ENCODE measurements around the gene MRPL14. TPM values are rescaled to one million over a fixed set of nuclear protein-coding genes. Genes with fewer than 3 reads are reported as not detected.

Gene MRPL14
- total RNA-seq, 3 donors from 2014 or later = 41.0 to 57.2 (median 56.8) TPM

GRCh38 chr6:44064089-44064947 lies 62.9 kb downstream of the MRPL14 start:
- no peaks in the 10 kb centered on the region for H3K9me3 ChIP-seq
- TF ChIP-seq, protein P1, sequence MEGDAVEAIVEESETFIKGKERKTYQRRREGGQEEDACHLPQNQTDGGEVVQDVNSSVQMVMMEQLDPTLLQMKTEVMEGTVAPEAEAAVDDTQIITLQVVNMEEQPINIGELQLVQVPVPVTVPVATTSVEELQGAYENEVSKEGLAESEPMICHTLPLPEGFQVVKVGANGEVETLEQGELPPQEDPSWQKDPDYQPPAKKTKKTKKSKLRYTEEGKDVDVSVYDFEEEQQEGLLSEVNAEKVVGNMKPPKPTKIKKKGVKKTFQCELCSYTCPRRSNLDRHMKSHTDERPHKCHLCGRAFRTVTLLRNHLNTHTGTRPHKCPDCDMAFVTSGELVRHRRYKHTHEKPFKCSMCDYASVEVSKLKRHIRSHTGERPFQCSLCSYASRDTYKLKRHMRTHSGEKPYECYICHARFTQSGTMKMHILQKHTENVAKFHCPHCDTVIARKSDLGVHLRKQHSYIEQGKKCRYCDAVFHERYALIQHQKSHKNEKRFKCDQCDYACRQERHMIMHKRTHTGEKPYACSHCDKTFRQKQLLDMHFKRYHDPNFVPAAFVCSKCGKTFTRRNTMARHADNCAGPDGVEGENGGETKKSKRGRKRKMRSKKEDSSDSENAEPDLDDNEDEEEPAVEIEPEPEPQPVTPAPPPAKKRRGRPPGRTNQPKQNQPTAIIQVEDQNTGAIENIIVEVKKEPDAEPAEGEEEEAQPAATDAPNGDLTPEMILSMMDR (IDR thresholded peaks at IDR 0.05) = no peak
- peak in 2 of 3 donors; percentile 44 to 72 for DNase-seq
- peak; percentile 69 for ATAC-seq
- H3K4me3 ChIP-seq = no peak overlapping the region
- no peaks in the 10 kb centered on the region for H3K36me3 ChIP-seq (ENCODE audit: low read depth)
- intact Hi-C loops (cut with DNase I, micrococcal nuclease) = no loop called here
- peaks cover 1% of the 10 kb centered on the region for H3K4me1 ChIP-seq (ENCODE audit: low read depth)

- intact Hi-C loops (cut with DNase I, micrococcal nuclease) = no loop called here
- peaks cover 7% of the 10 kb centered on the region for H3K4me1 ChIP-seq (ENCODE audit: low read depth)
- TF ChIP-seq, protein P1 (IDR thresholded peaks at IDR 0.05) = no peak
- H3K36me3 ChIP-seq (ENCODE audit: low read depth) = no peaks in the 10 kb centered on the region
- no peak for DNase-seq
- no peak for ATAC-seq
- H3K9me3 ChIP-seq = no peaks in the 10 kb centered on the region
- no peak overlapping the region for H3K4me3 ChIP-seq
Observed at GRCh38 chr6:44063561-44064059, 63.6 kb downstream of the MRPL14 start.

Other genes starting within 250 kb of the MRPL14 start
- 100 to 1,000 TPM in 1 of 3 donors, 10 to 100 TPM in 2; 57.0 to 108 (median 79.6) TPM for gene TMEM63B, start 102 bp upstream of the MRPL14 start, total RNA-seq
- gene CAPN11, start 31.4 kb upstream of the MRPL14 start, total RNA-seq = 1 to 10 TPM in 2 of 3 donors, under 1 TPM in 1; 0.35 to 1.2 (median 1.1) TPM
- under 1 TPM in 1 of 3 donors, not detected in 2; 0.39 TPM for gene MYMX, start 89.5 kb upstream of the MRPL14 start, total RNA-seq
- gene SLC29A1, start 96.1 kb upstream of the MRPL14 start, total RNA-seq = 100 to 1,000 TPM in 1 of 3 donors, 10 to 100 TPM in 2; 12.9 to 140 (median 14.8) TPM
- gene HSP90AB1, start 119.6 kb upstream of the MRPL14 start, total RNA-seq = 100 to 1,000 TPM; 322 to 593 (median 399) TPM
- gene SLC35B2, start 130.1 kb upstream of the MRPL14 start, total RNA-seq = 10 to 100 TPM; 24.9 to 38.0 (median 31.6) TPM
- 10 to 100 TPM in 2 of 3 donors, 1 to 10 TPM in 1; 8.7 to 13.4 (median 10.8) TPM for gene NFKBIE, start 138.1 kb upstream of the MRPL14 start, total RNA-seq
- 1 to 10 TPM in 1 of 3 donors, under 1 TPM in 2; 0.17 to 1.4 (median 0.31) TPM for gene TMEM151B, start 143.0 kb upstream of the MRPL14 start, total RNA-seq
- gene AARS2, start 185.9 kb upstream of the MRPL14 start, total RNA-seq = 10 to 100 TPM; 12.5 to 21.1 (median 15.9) TPM
- not detected for gene SPATS1, start 215.2 kb upstream of the MRPL14 start, total RNA-seq

Data from mucosa of descending colon (tissue), 3 donors.